Body of pancreas (tissue), 4 donors: Measurements from ENCODE around the gene MAFB.

ENCODE experiments used
- POLR2A ChIP-seq, 3 donors: fragments of 450-650 bp; IDR thresholded peaks; one replicate each; pipeline ENCODE4 v1.6.1; 2016; ENCODE audit warnings: antibody characterized with exemption in 3 of 3, mild to moderate bottlenecking in 2 of 3
- TF ChIP-seq, protein P1 (sequence below), 7 experiments: fragments of 450-650 bp in 4 of 7; fragments of 200-600 bp in 3 of 7; sonication (generic) in 3 of 7; IDR thresholded peaks; one replicate each; pipeline ENCODE4 v1.5.1; 2016 to 2019; ENCODE audit warnings: antibody characterized with exemption in 7 of 7

DNA sequence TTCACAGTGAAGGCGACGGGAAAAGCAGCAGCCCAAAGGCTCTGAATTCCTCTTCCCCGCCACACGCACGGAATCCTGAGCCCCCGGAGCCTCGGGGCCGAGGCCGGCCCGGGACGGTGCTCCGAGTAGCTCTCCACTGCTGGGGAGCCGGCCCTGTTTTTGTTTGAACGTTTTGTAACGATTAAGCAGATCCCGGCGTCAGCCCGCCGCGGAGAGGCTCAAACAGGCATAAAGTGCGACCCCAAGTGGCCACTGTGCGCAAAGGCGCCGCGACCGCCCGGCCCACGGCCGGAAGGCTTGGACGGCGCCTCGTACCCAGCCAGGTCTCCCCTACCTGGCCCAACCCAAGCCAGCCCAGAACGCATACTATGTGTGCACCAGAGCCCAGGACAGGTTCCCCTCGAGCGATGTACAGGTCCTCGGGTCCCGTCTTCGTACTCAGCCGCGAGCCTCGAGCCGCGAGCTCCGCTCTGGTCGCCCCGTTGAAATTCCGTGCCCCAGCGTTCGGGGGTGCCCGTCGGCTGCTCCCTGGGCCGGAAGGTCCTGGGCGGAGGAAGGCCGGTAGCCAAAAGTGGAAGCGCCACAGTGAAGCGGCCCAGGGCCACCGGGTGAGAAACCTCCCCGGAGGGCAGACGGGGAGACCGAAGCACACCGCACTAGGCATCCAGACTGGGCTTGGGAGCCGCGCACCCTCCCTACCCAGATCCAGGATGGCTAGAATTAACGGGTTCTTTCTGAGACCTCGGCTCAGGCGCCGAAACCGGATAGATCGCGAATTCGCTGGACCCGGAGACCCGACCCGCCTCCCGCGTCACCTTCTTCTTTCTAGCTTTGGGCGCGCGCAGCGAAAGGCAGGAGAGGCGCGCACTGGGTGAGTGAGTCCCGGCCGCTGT, 1.2 kb upstream of the MAFB start:
- TF ChIP-seq, protein P1, sequence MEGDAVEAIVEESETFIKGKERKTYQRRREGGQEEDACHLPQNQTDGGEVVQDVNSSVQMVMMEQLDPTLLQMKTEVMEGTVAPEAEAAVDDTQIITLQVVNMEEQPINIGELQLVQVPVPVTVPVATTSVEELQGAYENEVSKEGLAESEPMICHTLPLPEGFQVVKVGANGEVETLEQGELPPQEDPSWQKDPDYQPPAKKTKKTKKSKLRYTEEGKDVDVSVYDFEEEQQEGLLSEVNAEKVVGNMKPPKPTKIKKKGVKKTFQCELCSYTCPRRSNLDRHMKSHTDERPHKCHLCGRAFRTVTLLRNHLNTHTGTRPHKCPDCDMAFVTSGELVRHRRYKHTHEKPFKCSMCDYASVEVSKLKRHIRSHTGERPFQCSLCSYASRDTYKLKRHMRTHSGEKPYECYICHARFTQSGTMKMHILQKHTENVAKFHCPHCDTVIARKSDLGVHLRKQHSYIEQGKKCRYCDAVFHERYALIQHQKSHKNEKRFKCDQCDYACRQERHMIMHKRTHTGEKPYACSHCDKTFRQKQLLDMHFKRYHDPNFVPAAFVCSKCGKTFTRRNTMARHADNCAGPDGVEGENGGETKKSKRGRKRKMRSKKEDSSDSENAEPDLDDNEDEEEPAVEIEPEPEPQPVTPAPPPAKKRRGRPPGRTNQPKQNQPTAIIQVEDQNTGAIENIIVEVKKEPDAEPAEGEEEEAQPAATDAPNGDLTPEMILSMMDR (IDR thresholded peaks at IDR 0.05), result peak; percentile 89 to 95 (median 91)
- TF ChIP-seq POLR2A (IDR thresholded peaks at IDR 0.05), result peak in 2 of 3 donors; percentile 54 to 75
